Hepatocyte (in vitro differentiated cells): Measurements from ENCODE around the gene CFAP298.

ENCODE experiments used
- CTCF ChIP-seq: fragments of 200-600 bp; sonication (generic); IDR thresholded peaks from 2 replicates; pipeline ENCODE4 v1.5.1; 2016; ENCODE audit warnings: antibody characterized with exemption, mild to moderate bottlenecking; ENCODE audit not compliant: poor library complexity
- EZH2 ChIP-seq: fragments of 200-600 bp; sonication (generic); IDR thresholded peaks from 2 replicates; pipeline ENCODE4 v1.6.1; 2016; ENCODE audit warnings: antibody characterized with exemption, mild to moderate bottlenecking, borderline replicate concordance

DNA sequence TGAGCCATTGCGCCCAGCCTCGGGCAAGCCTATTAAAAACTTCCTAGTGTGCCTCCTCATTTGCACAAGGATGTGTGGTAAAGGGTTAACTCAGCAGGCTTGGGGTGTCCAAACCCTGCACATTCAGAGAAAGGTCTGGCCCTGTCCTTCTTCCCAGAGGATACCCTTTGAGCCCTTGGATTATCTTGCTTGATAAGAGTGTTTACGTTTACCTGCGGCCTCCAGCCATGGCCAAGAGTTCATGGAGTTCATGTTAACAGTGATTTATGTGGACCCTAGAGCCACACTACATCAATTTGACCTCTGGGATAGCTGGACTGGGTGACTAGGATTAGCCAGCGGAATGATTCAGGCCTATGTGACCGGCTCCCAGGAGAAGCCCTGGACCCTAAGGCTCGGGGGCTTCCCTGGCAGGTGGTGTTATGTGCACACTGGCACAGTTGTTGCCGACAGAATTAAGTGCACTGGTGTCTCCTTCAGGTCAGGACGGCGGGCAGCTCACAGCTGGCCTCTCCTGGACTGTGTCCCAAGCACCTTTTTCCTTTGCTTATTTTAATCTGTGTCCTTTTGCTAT, 19.2 kb downstream of the CFAP298 start:
- TF ChIP-seq CTCF: no peak
- TF ChIP-seq EZH2: no peak
